Measurements from ENCODE around the gene NMT1.

GRCh38 chr17:45042346-45043120 is 18.6 kb upstream of the NMT1 start:
- TF ChIP-seq, protein P1, sequence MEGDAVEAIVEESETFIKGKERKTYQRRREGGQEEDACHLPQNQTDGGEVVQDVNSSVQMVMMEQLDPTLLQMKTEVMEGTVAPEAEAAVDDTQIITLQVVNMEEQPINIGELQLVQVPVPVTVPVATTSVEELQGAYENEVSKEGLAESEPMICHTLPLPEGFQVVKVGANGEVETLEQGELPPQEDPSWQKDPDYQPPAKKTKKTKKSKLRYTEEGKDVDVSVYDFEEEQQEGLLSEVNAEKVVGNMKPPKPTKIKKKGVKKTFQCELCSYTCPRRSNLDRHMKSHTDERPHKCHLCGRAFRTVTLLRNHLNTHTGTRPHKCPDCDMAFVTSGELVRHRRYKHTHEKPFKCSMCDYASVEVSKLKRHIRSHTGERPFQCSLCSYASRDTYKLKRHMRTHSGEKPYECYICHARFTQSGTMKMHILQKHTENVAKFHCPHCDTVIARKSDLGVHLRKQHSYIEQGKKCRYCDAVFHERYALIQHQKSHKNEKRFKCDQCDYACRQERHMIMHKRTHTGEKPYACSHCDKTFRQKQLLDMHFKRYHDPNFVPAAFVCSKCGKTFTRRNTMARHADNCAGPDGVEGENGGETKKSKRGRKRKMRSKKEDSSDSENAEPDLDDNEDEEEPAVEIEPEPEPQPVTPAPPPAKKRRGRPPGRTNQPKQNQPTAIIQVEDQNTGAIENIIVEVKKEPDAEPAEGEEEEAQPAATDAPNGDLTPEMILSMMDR (IDR thresholded peaks at IDR 0.05; ENCODE audit: borderline replicate concordance, extremely low read depth, low read length, poor library complexity, severe bottlenecking): no peak
- TF ChIP-seq EZH2 (IDR thresholded peaks at IDR 0.05; ENCODE audit: borderline replicate concordance, low read depth, low read length, severe bottlenecking): no peak
